Fibroblast of skin of scalp (primary cell): ENCODE measurements around the gene CFAP44. TPM values are rescaled to one million over a fixed set of nuclear protein-coding genes. Genes with fewer than 3 reads are reported as not detected.
A peak's percentile ranks its signal among the peaks of the same experiment; 100 is the strongest.
"Not testable (repeated sequence)": the region's sequence is repeated elsewhere in the genome, so short reads cannot be mapped to it uniquely, and the experiment has no call there.

Experiments
- DNase-seq: peaks from one replicate; pipeline ENCODE4 v3.0.0-alpha.2; 2013
- polyA plus RNA-seq, 2 experiments: library from polyadenylated mRNA; unstranded; fragments of 120-200 nt; gene quantifications; one replicate each; pipeline ENCODE4 v1.2.1, GENCODE V29; 2013; ENCODE audit not compliant: insufficient read length in 2 of 2

CFAP44 gene, protein sequence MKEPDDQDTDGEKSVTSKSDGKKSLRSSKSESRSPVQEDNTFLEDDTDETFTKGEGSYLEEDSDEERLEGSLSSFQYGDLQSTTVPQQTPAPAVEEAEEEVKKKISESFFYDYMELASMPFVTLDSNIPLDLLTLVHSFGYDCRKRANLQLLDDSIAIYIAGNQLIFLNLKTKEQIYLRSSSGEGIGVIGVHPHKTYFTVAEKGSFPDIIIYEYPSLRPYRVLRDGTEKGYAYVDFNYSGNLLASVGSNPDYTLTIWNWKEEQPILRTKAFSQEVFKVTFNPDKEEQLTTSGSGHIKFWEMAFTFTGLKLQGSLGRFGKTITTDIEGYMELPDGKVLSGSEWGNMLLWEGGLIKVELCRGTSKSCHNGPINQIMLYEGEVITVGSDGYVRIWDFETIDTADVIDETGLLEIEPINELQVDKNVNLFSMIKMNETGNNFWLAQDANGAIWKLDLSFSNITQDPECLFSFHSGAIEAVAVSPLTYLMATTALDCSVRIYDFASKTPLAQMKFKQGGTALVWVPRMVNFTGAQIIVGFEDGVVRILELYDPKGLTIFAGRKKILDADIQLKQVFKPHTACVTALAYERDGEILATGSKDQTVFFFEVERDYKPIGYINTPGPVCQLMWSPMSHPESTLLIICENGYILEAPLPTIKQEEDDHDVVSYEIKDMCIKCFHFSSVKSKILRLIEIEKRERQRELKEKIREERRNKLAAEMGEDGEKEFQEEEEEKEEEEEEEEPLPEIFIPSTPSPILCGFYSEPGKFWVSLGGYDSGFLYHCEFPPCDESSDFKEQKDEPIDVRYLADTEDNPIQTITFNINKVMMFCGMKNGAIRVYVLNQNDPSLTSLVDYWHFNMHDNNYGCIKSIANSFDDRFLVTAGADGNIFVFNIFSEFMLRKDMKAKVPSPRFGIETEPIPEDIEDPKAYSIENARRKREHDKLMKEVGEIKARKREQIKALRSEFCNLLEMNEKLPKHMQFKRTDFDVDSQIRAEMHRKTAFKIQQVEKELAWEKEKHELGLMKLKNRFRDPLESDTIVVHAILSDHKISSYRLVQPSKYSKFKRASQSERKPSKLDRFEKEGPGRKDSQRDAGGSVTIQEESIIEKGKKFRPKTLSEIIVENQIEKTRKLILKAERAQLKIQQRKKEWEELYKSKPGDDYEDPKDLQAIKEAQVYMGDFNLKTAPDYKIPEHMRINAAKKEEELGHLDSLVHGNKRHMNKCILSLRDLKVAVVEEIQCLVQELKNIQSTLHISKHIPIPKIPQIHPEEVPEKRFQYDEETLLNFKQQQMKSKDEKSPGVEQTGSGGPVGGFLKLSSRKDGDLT (N-terminal part only)
- 1.7 TPM for polyA plus RNA-seq (2013, experiment 1 of 2; ENCODE audit: insufficient read length)
- 2.1 TPM for polyA plus RNA-seq (2013, experiment 2 of 2; ENCODE audit: insufficient read length)

DNA sequence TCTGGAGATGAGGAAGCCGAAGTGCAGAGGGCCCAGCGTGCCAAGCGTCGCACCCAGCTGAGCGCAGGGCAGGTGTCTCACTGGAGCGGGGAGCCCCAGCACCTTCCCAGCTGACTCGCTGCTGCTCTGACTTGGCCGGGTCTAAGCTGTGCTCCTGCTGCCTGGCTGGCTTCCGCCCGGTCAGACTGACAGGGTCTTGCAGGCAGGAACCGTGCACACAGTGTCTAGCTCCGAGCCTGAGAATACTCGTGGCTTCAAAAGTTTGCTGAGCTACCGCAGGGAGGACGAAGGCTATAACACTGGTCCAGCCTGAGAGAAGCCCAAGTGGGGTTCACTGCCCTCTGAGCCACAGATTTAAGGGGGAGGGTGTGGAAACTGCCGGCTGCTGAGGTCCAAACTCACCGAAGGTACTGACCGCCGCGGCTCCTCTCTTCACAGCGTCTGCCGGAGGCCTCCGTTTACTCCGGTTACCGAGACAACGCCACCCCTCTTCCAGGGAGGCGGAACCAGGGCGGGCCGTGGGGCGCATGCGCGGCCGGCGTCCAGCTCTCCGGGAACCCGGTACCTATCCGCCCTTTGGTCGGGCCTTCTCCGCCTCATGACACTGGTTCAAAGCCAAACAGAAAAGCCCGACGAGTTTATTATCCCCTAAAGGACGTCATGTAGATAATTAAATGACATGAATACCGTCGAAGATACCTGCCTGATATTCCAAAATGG is at the start of gene CFAP44:
Gene CFAP44, minus strand, starts transcription at position 443 of the 720 bp plus-strand sequence. CDS start 7,829 bp downstream, outside the sequence.
- peak; percentile 66 for DNase-seq

DNA sequence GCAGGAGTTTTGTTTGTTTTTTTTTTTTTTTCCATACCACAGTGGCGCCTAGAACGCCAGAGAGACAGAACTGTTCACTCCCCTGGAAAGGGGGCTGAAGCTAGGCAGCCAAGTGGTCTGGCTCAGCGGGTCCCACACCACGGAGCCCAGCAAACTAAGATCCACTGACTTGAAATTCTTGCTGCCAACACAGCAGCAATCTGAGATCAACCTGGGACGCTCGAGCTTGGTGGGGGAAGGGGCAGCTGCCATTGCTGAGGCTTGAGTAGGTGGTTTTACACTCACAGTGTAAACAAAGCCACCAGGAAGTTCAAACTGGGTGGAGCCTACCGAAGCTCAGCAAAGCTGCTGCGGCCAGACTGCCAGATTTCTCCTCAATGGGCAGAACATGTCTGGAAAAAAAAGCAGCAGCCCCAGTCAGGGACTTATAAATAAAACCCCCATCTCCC is 43.9 kb upstream of the CFAP44 start:
- DNase-seq = no peak

DNA sequence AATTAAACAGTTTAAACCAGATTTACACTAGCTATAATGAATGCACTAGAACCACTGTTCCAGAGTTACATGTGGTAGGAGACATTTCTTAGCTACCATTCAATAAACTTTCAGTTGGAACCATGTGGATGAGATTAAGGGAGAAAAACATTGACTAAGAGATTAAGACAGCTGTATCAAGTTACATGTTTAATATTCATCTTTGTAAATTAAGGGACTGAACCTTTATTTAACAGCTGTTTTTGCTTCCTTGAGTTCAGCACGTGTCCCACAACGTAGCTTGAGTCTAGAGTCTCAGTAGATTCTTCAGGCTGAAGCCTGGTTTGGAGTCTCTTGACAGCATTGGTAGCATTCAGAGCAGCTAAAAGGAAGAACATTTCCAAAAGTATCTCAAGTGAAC is 27.2 kb upstream of the CFAP44 start:
- no peak for DNase-seq

DNA sequence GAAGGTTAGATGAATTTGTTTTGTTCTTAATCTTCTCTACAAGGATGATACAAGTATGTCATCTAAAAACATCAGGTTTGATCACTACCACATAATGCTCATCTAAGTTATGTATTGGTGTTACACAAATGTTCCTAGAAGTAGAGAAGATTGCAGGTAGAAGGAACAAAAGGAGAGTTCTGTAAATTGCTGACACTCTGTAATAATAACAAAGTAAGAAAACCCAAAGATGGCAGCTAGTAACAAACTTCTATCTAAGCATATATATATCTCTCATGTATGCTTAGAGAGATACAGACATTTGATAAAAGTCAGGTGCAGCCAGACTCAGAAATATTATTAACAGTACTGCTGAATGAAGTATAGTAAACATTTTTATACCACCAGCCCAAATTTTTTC is 20.2 kb upstream of the CFAP44 start:
- no peak for DNase-seq

DNA sequence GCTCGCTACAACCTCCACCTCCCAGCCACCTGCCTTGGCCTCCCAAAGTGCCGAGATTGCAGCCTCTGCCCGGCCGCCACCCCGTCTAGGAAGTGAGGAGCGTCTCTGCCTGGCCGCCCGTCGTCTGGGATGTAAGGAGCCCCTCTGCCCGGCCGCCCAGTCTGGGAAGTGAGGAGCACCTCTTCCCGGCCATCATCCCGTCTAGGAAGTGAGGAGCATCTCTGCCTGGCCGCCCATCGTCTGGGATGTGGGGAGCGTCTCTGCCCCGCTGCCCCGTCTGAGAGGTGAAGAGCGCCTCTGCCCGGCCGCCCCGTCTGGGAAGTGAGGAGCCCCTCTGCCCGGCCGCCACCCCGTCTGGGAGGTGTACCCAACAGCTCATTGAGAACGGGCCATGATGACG is 17.3 kb upstream of the CFAP44 start:
- DNase-seq = not testable (repeated sequence)

DNA sequence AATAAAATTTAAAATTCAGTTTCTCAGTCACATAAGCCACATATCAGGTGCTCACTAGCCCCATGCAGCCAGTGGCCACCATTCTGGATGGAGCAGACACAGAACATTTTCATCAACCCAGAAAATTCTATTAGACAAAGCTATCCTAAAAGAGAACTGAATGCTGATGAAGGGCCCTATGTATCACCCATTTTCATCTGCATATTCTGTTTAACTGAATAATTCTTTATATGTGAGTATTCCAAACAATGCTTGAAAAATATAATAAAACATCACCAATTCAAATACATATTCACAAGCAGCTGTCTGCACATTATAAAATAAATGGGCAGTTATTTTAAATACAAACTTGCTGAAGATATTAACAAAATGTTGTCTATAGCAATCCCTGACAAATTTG is 14.2 kb upstream of the CFAP44 start:
- DNase-seq = no peak

DNA sequence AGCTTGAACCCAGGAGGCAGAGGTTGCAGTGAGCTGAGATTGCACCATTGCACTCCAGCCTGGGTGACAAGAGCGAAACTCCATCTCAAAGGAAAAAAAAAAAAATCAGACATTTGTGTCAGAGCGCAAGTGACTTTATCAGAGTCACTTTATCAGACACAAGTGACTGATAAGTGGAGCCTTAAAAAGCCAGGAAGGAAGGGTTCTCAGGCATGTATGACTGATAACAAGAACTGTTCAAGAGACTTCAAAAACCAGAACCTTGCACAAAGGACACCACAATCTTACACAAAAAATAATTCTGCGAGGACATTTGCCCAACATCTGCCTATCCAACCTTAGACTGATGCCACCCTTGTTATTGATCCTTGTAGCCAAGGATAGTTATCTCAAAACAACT is 13.3 kb upstream of the CFAP44 start:
- DNase-seq = no peak

DNA sequence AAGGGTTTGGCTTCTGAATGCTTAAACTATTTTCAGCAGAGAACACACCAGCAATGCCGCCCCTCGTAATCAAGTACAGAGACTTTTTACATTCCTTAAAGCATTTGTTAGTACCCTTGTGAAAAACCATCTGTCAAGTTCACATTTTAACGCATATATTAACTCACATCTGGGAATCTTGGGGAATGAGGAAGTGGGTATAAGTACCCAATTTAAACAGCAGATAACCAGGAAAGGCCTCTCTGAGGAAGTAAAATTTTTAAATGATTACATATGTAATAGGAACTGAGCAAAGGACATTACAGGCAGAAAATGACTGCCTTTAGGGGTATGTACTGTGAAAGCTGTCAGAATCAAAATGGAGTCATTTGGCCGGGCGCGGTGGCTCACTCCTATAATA is 12.8 kb upstream of the CFAP44 start:
- DNase-seq = peak; percentile 13

DNA sequence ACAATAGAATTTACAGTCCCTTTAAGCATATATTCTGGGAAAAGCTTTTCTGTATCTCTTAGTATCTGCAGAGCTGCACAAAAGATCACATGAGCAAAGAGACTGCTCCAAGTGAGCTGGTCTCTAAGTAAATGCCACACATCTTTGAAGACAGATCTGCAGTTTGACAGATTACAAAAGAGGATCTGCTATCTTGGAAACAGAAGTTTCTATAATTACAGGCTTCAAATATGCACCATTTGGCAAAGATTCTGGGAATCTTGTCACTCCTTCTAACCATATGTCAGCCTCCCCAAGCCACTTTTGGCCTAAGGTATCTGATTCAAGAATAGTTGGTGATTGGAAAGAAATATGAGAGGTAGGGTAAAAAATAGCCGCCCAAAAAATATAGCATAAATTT is 9.6 kb upstream of the CFAP44 start:
- DNase-seq = no peak

DNA sequence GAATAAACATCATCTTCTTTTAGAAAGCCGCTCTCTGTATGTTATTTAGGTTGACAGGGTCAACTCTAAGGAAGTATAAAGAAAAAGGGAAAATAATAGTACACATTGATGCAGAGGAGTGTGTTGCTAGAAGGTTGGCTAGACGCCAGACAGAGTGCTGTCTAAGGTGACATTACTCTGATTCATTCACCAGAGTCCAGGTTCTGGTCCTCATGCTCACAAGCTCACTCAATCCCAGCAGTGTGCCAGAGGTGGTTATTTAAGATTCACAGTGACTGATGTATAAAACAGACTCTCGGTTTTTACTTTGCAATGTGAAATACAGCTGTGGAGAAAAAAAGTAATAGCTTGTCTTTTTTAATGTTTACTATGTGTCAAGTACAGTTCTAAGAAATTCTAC is 1.7 kb downstream of the CFAP44 start:
- DNase-seq = no peak

DNA sequence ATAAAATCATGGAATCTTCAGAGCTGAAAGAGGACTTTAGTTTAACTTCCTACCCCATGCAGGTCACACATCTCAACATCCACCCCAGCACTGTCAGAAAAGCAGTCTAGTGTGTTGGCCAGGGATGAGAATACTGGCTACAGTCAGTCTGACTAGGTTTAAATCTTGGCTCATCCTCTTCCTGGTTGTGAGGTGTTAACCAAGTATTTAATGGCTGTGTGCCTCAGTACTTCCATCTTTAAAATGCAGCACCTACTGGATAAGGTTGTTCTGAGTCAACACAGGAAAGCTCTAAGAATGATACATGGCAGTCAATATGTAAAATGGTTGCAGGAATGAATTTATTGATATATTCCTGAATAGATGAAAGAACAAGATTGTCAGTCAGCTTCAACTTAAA is 3.1 kb downstream of the CFAP44 start:
- no peak for DNase-seq

DNA sequence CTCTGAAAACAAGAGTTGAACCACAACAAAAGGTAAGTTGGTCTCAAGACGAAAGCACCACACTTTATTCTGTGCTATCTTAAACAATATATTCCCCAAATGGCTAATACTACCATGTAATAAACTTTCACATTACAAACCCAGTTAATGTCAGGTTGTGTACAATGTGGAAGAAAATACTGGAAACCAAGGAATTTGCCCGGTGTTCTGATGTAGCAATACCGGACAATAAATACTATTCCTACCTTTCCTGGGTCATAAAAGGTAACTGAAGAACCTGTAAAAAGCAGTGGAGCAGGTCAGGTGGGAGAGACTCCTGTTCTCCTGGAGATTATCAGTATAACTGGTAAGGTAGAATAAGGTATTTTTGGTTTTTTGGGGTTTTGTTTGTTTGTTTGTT is 3.9 kb downstream of the CFAP44 start:
- DNase-seq = no peak

DNA sequence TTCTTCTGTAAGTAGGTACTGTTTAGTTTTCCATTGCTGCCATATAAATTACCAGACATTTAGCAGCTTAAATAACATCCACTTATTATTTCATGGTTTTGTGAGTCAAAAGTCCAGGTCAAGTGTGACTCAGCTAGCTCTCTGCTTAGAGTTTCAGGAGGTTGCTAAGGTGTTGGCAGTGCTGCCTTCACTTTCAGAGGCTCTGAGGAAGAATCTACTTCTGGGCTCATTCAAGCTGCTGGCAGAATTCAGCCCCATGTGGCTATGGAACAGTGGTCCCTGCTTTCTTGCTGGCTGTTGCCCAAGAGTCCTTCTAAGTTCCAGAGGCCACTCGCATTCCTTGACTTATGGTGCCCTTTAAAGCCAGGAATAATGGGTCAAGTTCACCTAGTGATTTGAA is 4.5 kb downstream of the CFAP44 start:
- no peak for DNase-seq

DNA sequence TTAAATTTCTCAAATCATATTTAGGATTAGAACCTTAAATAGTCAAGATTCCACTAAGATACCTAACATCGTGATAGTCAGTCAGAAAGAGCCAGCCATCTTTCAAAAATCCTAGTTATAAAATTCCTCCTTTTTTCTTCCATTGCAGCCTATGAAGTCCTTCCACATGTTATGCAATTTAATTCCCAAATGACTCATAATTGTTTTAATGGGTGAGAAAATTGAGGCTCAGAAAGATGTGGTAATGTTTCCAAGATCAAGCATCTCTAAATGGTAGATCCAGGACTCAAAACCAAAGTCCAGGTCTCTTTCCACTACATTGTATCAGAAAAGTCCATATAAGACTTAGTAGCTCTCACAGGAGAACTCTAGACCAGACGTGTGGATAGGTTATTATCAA is 9.5 kb downstream of the CFAP44 start:
- DNase-seq = no peak

DNA sequence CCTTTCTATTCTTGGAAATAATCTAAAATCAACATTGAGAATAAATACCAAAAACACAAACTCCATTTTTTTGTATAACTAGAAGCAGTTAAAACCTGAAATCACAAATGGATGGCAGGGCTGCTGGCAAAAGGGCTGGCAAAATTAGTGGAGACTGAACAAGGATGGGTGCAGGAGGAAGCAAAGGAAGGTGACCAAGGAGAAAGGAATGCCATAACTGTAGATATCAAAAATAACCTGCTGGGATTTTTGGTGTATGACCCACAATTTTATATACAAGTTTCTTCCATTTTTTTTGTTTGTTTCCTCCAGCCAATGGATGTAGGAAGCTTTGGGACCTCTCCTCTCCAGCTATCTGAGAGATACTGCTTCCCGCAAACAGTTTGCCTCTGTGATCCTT is 12.7 kb downstream of the CFAP44 start:
- no peak for DNase-seq

DNA sequence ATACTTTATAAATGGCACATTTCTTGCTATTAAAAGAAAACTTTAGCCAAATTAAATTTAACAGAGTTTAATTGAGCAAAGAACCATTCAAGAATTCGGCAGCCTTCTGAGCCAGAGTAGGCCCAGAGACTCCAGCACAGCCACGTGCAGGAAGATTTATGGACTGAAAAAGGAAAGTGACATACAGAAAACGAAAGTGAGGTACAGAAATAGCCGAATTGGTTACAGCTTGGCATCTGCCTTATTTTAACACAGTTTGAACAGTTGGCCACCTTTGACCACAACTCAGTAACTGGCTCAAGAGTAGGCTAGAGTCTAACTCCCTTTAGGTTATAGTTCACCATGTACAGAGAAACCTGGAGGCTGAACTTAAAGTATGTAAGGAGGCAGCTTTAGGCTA is 17.6 kb downstream of the CFAP44 start:
- no peak for DNase-seq

DNA sequence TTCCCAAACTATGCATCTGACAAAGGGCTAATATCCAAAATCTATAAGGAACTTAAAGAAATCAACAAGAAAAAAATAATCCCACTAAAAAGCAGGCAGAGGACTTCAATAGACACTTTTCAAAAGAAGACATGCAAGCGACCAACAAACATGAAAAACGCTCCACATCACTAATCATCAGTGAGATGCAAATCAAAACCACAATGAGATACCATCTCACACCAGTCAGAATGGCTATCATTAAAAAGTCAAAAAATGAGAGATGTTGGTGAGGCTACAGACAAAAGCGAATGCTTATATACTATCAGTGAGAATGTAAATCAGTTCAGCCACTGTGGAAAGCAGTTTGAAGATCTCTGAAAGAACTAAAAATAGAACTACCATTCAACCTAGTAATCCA is 20.2 kb downstream of the CFAP44 start:
- no peak for DNase-seq

DNA sequence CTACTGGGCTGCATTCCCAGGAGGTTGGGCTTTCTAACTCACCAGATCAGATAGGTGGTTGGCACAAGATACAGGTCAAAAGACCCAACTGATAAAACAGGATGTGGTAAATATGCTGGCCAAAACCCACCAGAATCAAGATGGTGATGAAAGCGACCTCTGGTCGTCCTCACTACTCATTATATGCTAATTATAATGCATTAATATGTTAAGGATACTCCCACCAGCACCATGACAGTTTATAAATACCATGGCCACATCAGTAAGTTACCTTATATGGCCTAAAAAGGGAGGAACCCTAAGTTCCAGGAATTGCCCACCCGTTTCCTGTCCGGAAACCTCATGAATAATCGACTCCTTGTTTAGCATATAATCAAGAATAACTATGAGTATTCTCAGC is 31.6 kb downstream of the CFAP44 start:
- no peak for DNase-seq

DNA sequence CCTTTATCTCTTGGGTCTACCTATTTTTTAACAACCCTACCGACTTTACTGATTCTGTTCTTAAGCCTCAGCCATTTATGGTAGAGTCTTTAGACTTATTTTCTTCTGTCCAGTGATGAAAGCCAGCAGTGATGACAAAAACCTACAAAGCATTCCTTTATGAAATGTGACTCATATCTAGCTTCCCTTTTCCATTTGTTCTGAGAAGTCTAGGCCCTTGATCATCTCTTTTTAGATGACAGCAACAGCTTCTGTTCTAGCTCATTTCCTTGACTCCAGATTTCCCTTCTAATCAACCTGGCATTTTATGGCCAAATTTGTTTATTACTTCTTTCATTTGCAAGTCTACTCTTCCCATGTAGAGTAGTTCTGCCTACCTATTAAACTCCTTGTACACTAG is 36.1 kb downstream of the CFAP44 start:
- DNase-seq = peak; percentile 43

DNA sequence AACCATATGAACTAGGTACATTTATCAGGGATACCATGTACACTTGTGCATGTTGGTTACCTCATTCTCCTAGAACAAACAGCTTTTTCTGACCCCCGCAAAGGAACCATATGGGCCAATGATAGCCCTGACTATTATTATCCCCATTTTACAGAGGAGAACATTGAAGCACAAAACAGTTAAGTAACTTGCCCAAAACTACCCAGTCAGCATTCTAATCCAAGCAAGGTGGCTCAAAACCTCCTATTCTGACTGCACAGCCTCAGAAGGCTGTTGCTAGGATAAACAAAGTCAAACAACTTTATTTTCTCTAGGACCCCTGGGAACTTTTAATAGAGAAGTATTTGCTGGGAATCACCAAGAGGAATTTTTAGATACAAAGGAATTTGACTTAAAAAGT is 36.7 kb downstream of the CFAP44 start:
- peak; percentile 27 for DNase-seq
